ENCODE data around the gene MAFF. TPM values are rescaled to one million over a fixed set of nuclear protein-coding genes. Genes with fewer than 3 reads are reported as not detected.
"Not testable (repeated sequence)": the region's sequence is repeated elsewhere in the genome, so short reads cannot be mapped to it uniquely, and the experiment has no call there.

Gene MAFF
- total RNA-seq, 1 donor from 2014 or later, result 66.0 TPM

DNA sequence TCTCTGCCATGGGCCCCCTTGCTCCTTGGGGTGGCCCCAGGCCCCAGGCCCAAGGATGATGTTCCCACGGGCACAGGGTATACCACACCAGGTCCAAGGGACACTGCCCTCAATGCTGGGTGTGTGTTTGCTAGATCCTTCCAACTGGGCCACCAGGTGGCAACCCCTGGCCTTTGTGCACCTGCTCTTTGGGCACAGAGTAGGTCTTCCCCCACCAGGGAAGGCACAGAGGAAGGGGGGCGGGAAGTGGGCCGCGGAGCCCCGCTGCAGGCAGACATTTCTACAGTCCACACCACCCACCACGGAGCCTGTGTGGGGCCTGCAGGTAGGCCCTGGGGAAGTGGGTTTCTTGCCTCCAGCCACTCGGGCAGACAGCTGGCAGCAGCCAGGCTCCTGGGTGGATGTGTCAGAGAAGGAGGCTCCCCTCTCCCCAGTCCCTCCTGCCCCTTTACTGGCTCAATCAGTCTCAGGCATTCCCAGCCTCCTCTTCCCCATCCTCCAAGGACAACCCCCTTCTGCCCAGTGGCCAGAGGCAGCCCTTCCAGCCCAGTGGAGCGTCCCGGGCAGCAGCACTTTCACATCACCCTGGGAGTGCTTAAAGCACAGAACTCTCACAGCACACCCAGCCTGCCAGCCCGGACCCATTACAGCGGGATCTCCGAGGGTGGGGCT, 21.6 kb downstream of the MAFF start:
- no peak for DNase-seq (ENCODE audit: low read depth, low spot score)

GRCh38 chr22:38226853-38227649, 25.3 kb downstream of the MAFF start:
- DNase-seq (ENCODE audit: low read depth, low spot score), result no peak

GRCh38 chr22:38228326-38228872, 26.6 kb downstream of the MAFF start:
- DNase-seq (ENCODE audit: low read depth, low spot score), result no peak

GRCh38 chr22:38228873-38229740, 27.3 kb downstream of the MAFF start:
- DNase-seq (ENCODE audit: low read depth, low spot score), result peak; percentile 56

DNA sequence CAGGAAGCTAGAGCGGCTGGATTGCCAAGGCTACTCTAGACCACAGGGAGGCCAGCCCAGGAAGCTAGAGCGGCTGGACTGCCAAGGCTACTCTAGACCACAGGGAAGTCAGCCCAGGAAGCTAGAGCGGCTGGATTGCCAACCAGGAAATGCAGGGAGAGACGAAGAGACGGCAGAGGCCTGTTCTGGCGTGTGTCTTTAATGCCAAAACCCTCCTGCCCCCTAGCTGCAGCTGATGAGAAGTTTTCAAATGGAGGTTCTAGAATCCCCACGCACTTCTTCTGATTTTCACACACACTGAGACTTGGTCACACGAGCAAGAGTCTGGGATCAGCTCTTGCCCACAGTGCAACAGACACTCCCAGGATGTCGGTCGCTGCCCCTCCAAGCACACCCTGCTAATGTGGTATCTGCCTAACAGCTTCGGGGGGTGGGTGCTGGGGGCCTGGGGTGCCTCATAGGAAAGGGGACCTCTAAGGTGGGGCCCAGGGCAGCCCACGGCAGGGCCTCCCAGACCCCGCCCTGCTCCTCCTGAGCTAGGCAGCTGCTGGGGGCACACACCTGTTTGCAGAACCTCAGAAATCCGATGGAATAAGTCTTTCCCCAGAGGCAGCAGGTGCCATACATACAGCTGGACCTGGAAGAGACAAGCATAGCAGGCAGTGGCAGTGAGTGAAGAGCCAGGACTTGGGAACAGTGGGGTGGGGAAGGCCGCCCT, 28.5 kb downstream of the MAFF start:
- DNase-seq (ENCODE audit: low read depth, low spot score), result peak; percentile 68

- DNase-seq (ENCODE audit: low read depth, low spot score), result no peak
These were observed 29.1 kb downstream of the MAFF start for GRCh38 chr22:38230916-38231315.

DNA sequence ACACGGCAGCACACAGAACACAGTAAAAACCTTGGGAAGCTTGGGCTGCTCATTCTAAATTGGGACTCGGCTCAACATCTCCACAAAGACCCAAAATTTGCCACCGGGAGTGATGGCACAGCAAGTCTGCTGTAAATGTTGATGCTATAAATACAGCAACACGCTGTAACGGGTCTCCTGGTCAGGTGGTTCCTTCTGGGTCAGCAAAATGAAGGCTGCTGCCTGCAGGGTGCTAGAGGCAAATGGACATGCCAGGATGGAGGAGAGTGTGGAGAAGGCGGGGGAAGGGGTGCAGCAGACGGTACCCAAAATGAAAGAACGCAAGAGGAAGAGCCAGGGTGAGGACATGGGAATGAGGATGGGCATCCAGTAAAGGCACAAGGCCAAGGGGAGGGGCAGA, 30.4 kb downstream of the MAFF start:
- DNase-seq (ENCODE audit: low read depth, low spot score), result no peak

DNA sequence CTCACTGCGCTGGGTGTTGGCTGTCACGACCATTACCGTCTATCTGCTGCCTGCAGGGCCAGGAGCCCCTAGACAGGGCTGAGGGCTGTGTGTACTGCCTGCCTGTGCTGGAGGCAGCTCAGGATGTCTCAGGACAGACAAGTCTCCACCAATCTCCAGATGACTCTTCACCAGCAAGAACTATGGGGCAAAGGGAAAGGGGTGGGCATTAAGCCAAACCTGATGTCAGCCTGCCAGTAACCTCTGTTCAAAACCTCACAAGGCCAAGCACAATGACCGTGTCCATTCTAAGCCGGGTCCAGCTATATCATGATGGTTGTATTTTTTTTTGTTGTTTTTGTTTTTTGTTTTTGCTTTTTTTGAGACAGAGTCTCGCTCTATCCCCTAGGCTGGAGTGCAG, 31.6 kb downstream of the MAFF start:
- DNase-seq (ENCODE audit: low read depth, low spot score), result no peak

DNA sequence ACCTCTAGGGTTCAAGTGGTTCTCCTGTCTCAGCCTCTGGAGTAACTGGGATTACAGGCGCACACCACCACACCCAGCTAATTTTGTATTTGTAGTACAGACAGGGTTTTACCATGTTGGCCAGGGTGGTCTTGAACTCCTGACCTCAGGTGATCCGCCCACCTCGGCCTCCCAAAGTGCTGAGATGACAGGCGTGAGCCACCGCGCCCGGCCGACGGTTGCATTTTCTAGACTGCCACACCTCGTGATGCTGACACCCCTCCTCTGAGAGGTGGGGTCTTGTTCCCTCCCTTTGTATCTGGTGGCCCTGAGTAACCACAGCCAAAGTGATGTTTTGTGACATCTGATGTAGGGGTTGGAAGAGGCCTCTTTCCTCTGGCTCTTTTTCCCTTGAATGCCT, 32.1 kb downstream of the MAFF start:
- DNase-seq (ENCODE audit: low read depth, low spot score), result not testable (repeated sequence)

DNA sequence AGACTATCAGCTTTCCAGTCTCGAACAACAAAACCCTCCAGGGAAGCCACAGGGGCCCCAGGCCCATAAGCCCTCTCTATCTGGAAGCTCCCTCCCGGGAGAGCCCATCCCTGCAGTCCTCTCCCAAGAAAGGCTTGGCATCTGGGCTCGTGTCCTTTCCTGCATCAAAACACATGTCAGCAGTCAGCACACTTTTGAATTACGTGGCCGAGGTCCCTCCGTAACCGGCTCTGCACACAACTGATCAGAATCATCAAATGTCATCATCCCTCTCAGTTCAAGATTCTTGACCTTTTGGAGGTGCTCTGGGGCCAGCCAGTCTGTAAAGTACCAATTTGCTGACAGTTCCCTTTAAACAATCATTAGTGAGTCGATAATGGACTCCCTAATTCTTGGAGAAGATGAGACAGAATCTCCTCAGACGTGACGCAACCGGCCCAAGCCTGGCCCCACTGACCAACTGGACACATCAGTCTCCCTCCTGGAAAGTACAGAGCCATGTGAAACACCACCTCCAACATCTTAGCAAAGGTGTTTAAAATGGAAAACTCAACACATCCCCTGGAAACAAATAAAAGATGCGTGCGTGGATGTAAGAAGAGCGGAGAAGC, 33.6 kb downstream of the MAFF start:
- DNase-seq (ENCODE audit: low read depth, low spot score), result no peak

GRCh38 chr22:38236786-38237185, 35.0 kb downstream of the MAFF start:
- no peak for DNase-seq (ENCODE audit: low read depth, low spot score)

- no peak for DNase-seq (ENCODE audit: low read depth, low spot score)
These were observed 36.8 kb downstream of the MAFF start for GRCh38 chr22:38238519-38239071.

GRCh38 chr22:38239101-38239761, 37.4 kb downstream of the MAFF start:
- no peak for DNase-seq (ENCODE audit: low read depth, low spot score)

GRCh38 chr22:38240734-38241252, 39.0 kb downstream of the MAFF start:
- peak; percentile 83 for DNase-seq (ENCODE audit: low read depth, low spot score)

DNA sequence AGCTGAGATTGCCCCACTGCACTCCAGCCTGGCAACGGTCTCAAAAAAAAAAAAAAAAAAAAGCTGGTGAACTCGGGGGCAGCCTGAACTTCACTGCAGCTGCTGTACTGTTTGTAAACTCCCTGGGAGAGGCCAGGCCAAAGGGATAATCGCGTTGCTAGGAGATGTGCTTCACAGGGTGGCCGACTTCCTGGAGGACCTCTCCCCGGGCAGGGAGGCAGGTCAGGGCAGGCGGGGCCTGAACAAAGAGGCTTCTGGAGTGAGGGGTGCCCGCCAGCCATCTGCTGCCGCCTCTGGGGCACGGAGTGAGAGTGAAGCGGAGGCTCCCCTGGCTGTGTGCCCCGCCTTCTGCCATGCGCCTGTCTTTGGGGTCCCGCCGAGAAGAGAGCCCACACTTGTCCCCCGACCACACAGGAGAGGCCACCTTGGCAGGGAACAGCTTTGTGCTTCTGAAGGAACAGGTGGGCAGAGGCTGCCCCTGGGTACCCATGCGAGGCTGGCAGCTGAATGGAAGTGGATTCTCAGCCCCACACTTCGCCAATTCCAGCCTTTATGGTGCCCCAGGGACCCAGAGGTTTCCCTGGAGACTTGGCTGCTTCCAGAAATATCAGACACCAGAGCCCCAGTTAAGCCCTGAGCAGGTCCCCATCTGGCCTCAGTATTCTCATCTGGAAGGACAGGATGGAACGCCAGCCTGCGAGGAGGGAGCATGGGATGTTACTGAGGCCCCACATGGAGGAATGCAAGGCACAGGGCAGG, 41.4 kb downstream of the MAFF start:
- DNase-seq (ENCODE audit: low read depth, low spot score), result no peak

DNA sequence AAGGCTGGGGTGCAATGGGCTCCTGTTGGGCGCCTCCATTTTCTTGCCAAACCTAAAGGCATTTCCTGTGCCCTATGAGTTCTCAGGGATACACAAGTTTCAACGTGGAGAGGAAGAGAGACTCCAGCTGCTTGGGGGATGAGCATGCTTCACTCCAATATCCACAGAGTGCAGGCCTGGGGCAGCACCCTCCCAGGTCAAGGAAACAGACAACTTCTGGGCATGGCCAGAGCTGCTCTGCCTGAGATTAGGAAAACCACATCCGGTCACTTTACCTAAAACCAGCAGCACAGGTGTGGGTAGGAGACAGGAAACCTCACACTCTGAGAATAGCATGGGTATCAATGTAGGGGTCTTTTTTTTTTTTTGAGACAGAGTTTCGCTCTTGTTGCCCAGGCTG, 42.3 kb downstream of the MAFF start:
- DNase-seq (ENCODE audit: low read depth, low spot score), result no peak

GRCh38 chr22:38246046-38246658, 44.4 kb downstream of the MAFF start:
- no peak for DNase-seq (ENCODE audit: low read depth, low spot score)

DNA sequence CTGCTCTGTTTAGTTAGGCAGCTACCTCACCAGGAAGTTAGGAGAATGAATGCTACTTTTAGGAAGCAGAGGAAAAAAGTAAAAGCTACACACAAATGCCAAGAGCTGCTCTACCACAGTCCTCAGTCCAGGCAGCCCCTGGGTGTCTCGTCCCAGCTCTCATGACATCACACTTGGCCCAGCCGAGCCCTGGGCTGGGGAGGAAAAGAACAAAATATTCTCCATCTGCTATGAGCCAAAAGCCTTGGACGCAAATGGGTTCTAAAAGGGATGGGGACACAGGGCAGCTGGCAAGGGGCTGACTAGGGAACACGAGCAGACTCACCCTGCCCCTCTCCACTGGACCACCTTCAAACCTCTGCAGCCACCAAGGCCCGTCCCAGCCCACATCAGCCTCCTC, 44.9 kb downstream of the MAFF start:
- no peak for DNase-seq (ENCODE audit: low read depth, low spot score)
